ENCODE data around the gene DSCAML1. TPM values are rescaled to one million over a fixed set of nuclear protein-coding genes. Genes with fewer than 3 reads are reported as not detected.

Gene DSCAML1
- total RNA-seq, 2 experiments from 2014 or later: not detected

DNA sequence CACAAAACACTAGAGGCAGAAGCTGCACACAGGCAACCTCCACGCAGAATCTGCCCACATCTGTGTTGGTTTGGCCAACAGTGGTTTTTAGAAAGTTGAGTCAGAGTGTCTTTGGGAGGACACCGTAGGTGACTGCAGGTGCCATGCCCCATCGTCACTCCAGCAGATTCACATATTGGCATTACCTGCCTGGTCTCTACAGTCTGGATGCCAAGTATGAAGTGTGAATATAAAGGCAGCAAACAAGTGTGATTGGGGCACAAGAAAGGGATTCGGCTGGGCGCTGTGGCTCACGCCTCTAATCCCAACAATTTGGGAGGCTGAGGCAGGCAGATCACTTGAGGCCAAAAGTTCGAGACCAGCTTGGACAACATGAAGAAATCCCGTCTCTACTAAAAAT, 38.6 kb upstream of the DSCAML1 start:
- no peaks in the 10 kb centered on the region for H4K20me1 ChIP-seq (ENCODE audit: insufficient read depth, low read length)
- no peak for TF ChIP-seq EZH2phosphoT487 (IDR thresholded peaks at IDR 0.05; ENCODE audit: borderline replicate concordance, low read depth, low read length)
- TF ChIP-seq, protein P1, sequence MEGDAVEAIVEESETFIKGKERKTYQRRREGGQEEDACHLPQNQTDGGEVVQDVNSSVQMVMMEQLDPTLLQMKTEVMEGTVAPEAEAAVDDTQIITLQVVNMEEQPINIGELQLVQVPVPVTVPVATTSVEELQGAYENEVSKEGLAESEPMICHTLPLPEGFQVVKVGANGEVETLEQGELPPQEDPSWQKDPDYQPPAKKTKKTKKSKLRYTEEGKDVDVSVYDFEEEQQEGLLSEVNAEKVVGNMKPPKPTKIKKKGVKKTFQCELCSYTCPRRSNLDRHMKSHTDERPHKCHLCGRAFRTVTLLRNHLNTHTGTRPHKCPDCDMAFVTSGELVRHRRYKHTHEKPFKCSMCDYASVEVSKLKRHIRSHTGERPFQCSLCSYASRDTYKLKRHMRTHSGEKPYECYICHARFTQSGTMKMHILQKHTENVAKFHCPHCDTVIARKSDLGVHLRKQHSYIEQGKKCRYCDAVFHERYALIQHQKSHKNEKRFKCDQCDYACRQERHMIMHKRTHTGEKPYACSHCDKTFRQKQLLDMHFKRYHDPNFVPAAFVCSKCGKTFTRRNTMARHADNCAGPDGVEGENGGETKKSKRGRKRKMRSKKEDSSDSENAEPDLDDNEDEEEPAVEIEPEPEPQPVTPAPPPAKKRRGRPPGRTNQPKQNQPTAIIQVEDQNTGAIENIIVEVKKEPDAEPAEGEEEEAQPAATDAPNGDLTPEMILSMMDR (conservative IDR thresholded peaks at IDR 0.05; ENCODE audit: low read length): no peak
- H3K27ac ChIP-seq (ENCODE audit: low read depth, low read length, poor library complexity, severe bottlenecking): no peak overlapping the region
- ChIA-PET CTCF (ENCODE audit: unreplicated experiment) (no interaction called here), POLR2A (interaction anchor here (1.0 kb wide), 1 partner anchor 222 kb away, joined by 3 read pairs; no protein-coding TSS in a partner anchor)
- intact Hi-C loops (cut with micrococcal nuclease; ENCODE audit: unreplicated experiment): no loop called here
- H2AFZ ChIP-seq (ENCODE audit: low read length): no peak overlapping the region
- H3K79me2 ChIP-seq (ENCODE audit: insufficient read depth, low read depth, low read length): no peaks in the 10 kb centered on the region
- no peak overlapping the region for H3K4me2 ChIP-seq (ENCODE audit: low read length)
- H3K9me3 ChIP-seq (ENCODE audit: low read length): no peaks in the 10 kb centered on the region
- no TSS peak for BruUV-seq (replicated peaks)
- H3K4me3 ChIP-seq (ENCODE audit: low read depth, low read length, poor library complexity, severe bottlenecking): no peak overlapping the region
- no peaks in the 10 kb centered on the region for H3K9me2 ChIP-seq (ENCODE audit: insufficient read depth, low read length)
- no peaks in the 10 kb centered on the region for H3K4me1 ChIP-seq (ENCODE audit: insufficient read depth, low read length, poor library complexity, severe bottlenecking)
- no peaks in the 10 kb centered on the region for H3K36me3 ChIP-seq (ENCODE audit: insufficient read depth, low read length)
- DNase-seq (ENCODE audit: low spot score): no peak

DNA sequence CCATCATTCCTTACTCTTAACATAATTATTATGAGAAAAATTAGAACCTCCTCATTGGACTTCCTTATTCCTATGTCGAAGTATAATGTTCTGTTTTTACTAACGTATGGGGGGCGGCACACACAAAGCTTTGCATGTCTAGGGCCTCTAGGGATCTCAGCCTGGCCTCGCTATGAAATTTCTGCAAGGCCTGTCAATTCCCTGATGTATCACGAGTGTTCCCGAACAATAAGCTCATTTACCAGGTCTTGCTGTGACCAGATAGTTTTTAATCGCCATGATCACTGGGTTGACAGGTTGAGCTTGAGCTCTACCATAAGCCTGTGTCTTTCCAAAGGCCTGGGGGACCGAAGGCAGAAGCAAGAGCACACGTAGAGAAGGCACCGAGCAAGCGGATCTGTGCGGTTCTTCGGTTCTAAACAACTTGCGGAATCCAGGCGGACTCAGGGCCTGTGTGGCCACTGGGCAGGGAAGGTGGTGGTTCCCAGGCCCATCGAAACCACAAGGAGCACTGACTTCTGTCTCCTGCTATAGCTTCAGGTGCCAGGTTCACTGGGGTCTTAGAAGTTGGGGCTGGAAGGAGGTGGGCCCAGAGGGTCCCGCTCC, 37.9 kb upstream of the DSCAML1 start:
- TF ChIP-seq, protein P1 (conservative IDR thresholded peaks at IDR 0.05; ENCODE audit: low read length): no peak
- TF ChIP-seq EZH2phosphoT487 (IDR thresholded peaks at IDR 0.05; ENCODE audit: borderline replicate concordance, low read depth, low read length): no peak
- no TSS peak for BruUV-seq (replicated peaks)
- Histone ChIP-seq H3K79me2 (ENCODE audit: insufficient read depth, low read depth, low read length) (no peaks in the 10 kb centered on the region), H2AFZ (ENCODE audit: low read length) (no peak overlapping the region), H3K4me3 (ENCODE audit: low read depth, low read length, poor library complexity, severe bottlenecking) (no peak overlapping the region), H3K4me2 (ENCODE audit: low read length) (no peak overlapping the region), H3K9me3 (ENCODE audit: low read length) (no peaks in the 10 kb centered on the region), H3K4me1 (ENCODE audit: insufficient read depth, low read length, poor library complexity, severe bottlenecking) (no peaks in the 10 kb centered on the region), H4K20me1 (ENCODE audit: insufficient read depth, low read length) (no peaks in the 10 kb centered on the region), H3K9me2 (ENCODE audit: insufficient read depth, low read length) (no peaks in the 10 kb centered on the region), H3K27ac (ENCODE audit: low read depth, low read length, poor library complexity, severe bottlenecking) (no peak overlapping the region), H3K36me3 (ENCODE audit: insufficient read depth, low read length) (no peaks in the 10 kb centered on the region)
- intact Hi-C loops (cut with micrococcal nuclease; ENCODE audit: unreplicated experiment): no loop called here
- ChIA-PET POLR2A (interaction anchor here (1.0 to 1.8 kb wide), 3 partner anchors 8 to 223 kb away, joined by 3 to 4 read pairs (median 4); no protein-coding TSS in a partner anchor), CTCF (ENCODE audit: unreplicated experiment) (no interaction called here)
- DNase-seq (ENCODE audit: low spot score): no peak

DNA sequence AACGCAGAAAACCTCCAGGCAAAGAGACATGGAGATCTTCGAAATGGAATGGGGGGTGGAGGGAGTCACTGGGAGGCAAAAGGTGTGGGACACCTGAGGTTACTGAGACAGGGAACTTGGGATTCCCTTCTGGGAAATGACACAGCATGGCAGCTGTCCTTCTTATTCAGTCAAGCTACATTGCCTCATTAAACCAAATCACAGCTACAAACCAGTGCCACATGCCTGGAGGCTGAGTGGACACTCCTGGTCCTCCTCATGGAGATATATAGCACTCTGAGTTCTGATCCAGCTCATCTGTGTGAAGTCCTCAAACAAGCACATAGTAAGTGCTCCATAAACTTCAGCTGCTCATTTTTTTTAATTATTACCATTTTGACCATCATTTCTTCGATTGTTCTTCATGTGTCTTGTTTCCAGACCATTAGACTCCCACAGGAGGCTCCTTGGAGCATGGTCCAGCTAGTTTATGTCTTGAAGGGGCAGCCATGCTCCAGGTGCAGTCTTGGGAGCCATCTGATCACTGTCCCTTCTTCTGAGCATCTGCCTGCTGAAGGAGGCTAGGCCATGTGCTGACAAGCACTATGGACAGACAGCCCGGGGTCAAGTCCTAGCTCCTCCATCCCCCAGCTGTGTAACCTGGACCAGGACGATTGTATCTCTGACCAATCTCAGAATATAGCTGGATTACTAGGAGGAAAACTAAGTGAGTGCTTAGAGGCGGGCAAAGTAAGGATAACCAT, 37.2 kb upstream of the DSCAML1 start:
- Histone ChIP-seq H3K4me1 (ENCODE audit: insufficient read depth, low read length, poor library complexity, severe bottlenecking) (no peaks in the 10 kb centered on the region), H2AFZ (ENCODE audit: low read length) (no peak overlapping the region), H3K9me2 (ENCODE audit: insufficient read depth, low read length) (no peaks in the 10 kb centered on the region), H3K27ac (ENCODE audit: low read depth, low read length, poor library complexity, severe bottlenecking) (no peak overlapping the region), H3K4me3 (ENCODE audit: low read depth, low read length, poor library complexity, severe bottlenecking) (no peak overlapping the region), H3K79me2 (ENCODE audit: insufficient read depth, low read depth, low read length) (no peaks in the 10 kb centered on the region), H3K9me3 (ENCODE audit: low read length) (no peaks in the 10 kb centered on the region), H3K36me3 (ENCODE audit: insufficient read depth, low read length) (no peaks in the 10 kb centered on the region), H3K4me2 (ENCODE audit: low read length) (no peak overlapping the region), H4K20me1 (ENCODE audit: insufficient read depth, low read length) (no peaks in the 10 kb centered on the region)
- CTCF ChIA-PET (ENCODE audit: unreplicated experiment): interaction anchor here (1.4 kb wide), 1 partner anchor 113 kb away, joined by 3 read pairs; no protein-coding TSS in a partner anchor
- DNase-seq (ENCODE audit: low spot score): no peak
- no peak for TF ChIP-seq EZH2phosphoT487 (IDR thresholded peaks at IDR 0.05; ENCODE audit: borderline replicate concordance, low read depth, low read length)
- TF ChIP-seq, protein P1 (conservative IDR thresholded peaks at IDR 0.05; ENCODE audit: low read length): no peak
- POLR2A ChIA-PET: interaction anchor here (1.0 to 1.8 kb wide), 3 partner anchors 9 to 224 kb away, joined by 3 to 4 read pairs (median 4); no protein-coding TSS in a partner anchor
- intact Hi-C loops (cut with micrococcal nuclease; ENCODE audit: unreplicated experiment): no loop called here
- no TSS peak for BruUV-seq (replicated peaks)

Measured in OCI-LY7 (cell line).